DOHH2 (cell line): ENCODE measurements around the gene COL5A3.

Experiments used
- H3F3A ChIP-seq: fragments of 200-600 bp; sonication (generic), shearing (Covaris generic); 2 replicates; pipeline ENCODE4 v1.6.0; 2016; ENCODE audit warnings: antibody characterized with exemption, mild to moderate bottlenecking; ENCODE audit not compliant: control insufficient read depth, insufficient read depth
- H3K27ac ChIP-seq: fragments of 200-600 bp; sonication (generic); 2 replicates; pipeline ENCODE4 v1.5.1; 2014; ENCODE audit warnings: low read depth, mild to moderate bottlenecking, low read length, moderate library complexity
- H3K27me3 ChIP-seq: fragments of 200-600 bp; sonication (generic); 2 replicates; pipeline ENCODE4 v1.6.1; 2014; ENCODE audit warnings: mild to moderate bottlenecking, low read length, mixed read lengths; ENCODE audit not compliant: control insufficient read depth
- H3K36me3 ChIP-seq: fragments of 200-600 bp; sonication (generic); 2 replicates; pipeline ENCODE4 v1.6.1; 2014; ENCODE audit warnings: mild to moderate bottlenecking, low read length, moderate library complexity, mixed read lengths; ENCODE audit not compliant: control insufficient read depth
- H3K4me1 ChIP-seq: fragments of 200-600 bp; sonication (generic); 2 replicates; pipeline ENCODE4 v1.6.1; 2014; ENCODE audit warnings: mild to moderate bottlenecking, low read length, mixed read lengths; ENCODE audit not compliant: control insufficient read depth
- H3K4me2 ChIP-seq: fragments of 200-600 bp; sonication (generic); 2 replicates; pipeline ENCODE4 v1.6.0; 2014; ENCODE audit warnings: mild to moderate bottlenecking, low read length, moderate library complexity
- H3K4me3 ChIP-seq: fragments of 200-600 bp; sonication (generic); 2 replicates; pipeline ENCODE4 v1.5.1; 2014; ENCODE audit warnings: mild to moderate bottlenecking, low read length, mixed read lengths
- H3K79me2 ChIP-seq: fragments of 200-600 bp; sonication (generic); 2 replicates; pipeline ENCODE4 v1.6.1; 2014; ENCODE audit warnings: mild to moderate bottlenecking, low read length, mixed read lengths; ENCODE audit not compliant: control insufficient read depth
- H3K9me2 ChIP-seq: fragments of 200-600 bp; sonication (generic); replicated peaks from 2 replicates; pipeline ENCODE4 v1.6.1; 2014; ENCODE audit warnings: mild to moderate bottlenecking, low read length, mixed read lengths; ENCODE audit not compliant: control insufficient read depth
- H3K9me3 ChIP-seq: fragments of 200-600 bp; sonication (generic); 2 replicates; pipeline ENCODE4 v1.6.1; 2014; ENCODE audit warnings: antibody characterized with exemption, low read length, mixed read lengths; ENCODE audit not compliant: control insufficient read depth, insufficient read depth
- H4K20me1 ChIP-seq: fragments of 200-600 bp; sonication (generic); 2 replicates; pipeline ENCODE4 v1.6.0; 2014; ENCODE audit warnings: low read depth, mild to moderate bottlenecking, antibody characterized with exemption, low read length, moderate library complexity; ENCODE audit not compliant: control insufficient read depth, insufficient read depth
- EZH2phosphoT487 ChIP-seq: fragments of 200-600 bp; sonication (generic); IDR thresholded peaks from 2 replicates; pipeline ENCODE4 v1.6.1; 2017; ENCODE audit warnings: borderline replicate concordance, mild to moderate bottlenecking, antibody characterized with exemption, low read length, moderate library complexity, mixed read lengths
- TF ChIP-seq, protein P1 (sequence below): fragments of 200-600 bp; sonication (generic); IDR thresholded peaks from one replicate; pipeline ENCODE4 v1.5.1; 2014; ENCODE audit warnings: antibody characterized with exemption, mild to moderate bottlenecking, low read depth, low read length; ENCODE audit not compliant: poor library complexity, severe bottlenecking

Gene COL5A3

DNA sequence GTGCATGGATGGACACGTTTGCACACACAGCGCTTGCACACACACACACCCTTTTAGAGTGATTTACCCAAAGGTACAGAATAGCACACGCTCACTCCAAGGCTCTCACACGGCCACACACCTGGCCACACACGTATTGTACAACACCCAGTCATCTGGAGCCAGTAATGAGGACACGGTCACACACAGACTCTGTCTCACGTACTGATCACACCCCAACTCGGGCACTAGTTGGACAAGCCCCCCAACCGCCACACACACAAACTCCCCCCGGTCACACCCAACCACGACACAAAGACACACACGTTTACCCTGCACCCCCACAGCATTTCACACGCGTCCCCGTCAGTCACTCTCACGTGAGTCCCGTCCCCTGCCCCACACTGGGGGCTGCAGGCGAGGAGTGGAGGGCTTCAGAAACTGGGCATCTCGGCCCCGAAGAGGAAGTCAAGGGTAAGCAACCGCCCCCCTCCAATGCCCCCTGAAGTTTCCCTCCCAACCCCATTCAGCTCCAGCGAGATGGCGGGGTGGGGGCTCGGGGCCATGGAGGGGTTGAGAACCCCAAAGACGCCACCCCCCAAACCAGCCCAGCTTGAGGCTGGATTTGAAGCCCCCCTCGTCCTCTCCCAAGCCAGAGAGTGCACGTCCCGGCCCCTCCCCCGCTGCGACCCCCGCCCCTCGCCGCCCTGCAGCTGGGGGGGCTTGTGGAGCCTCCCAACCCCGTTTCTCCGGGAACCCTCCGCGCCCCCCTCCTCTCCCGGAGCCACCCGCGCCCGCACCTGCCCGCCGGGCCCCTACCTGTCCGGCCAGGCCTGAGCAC lies 74.6 kb downstream of the COL5A3 start:
- no peaks in the 10 kb centered on the region for H4K20me1 ChIP-seq
- H3K9me3 ChIP-seq: no peaks in the 10 kb centered on the region
- H3K79me2 ChIP-seq: no peaks in the 10 kb centered on the region
- peaks cover 5% of the 10 kb centered on the region; the same call in 1 of the 2 replicates for H3K4me1 ChIP-seq
- no peaks in the 10 kb centered on the region for H3K36me3 ChIP-seq
- peaks cover 17% of the 10 kb centered on the region for H3K27me3 ChIP-seq
- no peak overlapping the region for H3K4me2 ChIP-seq
- no peak overlapping the region for H3K4me3 ChIP-seq
- H3F3A ChIP-seq: no peaks in the 10 kb centered on the region
- H3K9me2 ChIP-seq: no peaks in the 10 kb centered on the region
- no peak for TF ChIP-seq EZH2phosphoT487
- TF ChIP-seq, protein P1, sequence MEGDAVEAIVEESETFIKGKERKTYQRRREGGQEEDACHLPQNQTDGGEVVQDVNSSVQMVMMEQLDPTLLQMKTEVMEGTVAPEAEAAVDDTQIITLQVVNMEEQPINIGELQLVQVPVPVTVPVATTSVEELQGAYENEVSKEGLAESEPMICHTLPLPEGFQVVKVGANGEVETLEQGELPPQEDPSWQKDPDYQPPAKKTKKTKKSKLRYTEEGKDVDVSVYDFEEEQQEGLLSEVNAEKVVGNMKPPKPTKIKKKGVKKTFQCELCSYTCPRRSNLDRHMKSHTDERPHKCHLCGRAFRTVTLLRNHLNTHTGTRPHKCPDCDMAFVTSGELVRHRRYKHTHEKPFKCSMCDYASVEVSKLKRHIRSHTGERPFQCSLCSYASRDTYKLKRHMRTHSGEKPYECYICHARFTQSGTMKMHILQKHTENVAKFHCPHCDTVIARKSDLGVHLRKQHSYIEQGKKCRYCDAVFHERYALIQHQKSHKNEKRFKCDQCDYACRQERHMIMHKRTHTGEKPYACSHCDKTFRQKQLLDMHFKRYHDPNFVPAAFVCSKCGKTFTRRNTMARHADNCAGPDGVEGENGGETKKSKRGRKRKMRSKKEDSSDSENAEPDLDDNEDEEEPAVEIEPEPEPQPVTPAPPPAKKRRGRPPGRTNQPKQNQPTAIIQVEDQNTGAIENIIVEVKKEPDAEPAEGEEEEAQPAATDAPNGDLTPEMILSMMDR: no peak
- H3K27ac ChIP-seq: no peak overlapping the region

DNA sequence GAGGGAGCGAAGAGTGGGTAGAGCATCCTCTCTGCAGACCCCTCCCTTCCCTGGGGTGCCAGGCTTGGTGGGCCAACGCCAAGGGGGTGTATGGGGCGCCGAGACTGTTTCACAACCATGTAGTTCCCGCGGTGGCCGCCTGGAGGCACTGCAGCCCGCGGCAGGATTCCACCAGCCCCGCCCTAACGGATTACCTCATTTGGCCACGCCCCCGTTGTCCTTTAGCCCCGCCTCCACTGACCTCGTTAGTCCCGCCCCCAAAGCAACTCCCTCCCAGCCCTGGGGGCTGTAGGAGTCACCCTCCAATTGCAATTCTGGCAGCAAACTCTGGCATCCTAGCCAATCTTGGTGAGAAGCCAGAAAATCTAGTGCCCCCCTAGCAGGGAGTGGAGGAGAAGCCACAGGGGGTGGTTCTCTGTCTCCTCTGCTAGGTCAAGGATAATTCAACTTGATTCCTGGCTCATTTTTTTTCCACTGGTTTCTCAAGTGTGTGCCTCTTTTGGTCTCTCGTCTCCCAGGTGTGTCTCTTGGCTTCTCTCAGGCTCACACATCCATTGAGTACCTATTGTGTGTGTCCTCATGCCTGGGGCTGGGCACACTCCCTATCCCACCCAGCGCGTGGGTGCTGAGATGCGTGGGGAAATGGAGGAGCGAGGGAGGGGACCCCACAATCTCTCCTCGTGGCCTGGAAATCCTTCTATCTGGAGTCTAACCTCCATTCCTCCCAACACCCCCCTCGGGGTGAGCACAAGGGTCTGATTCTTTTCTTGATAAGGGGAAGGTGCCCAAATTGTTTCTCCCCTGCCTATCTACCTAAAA lies 76.0 kb downstream of the COL5A3 start:
- no peaks in the 10 kb centered on the region for H3K9me2 ChIP-seq
- no peak overlapping the region for H3K4me3 ChIP-seq
- TF ChIP-seq, protein P1: peak; percentile 97
- TF ChIP-seq EZH2phosphoT487: no peak
- H3F3A ChIP-seq: no peaks in the 10 kb centered on the region
- H3K9me3 ChIP-seq: no peaks in the 10 kb centered on the region
- H3K27ac ChIP-seq: no peak overlapping the region
- H3K36me3 ChIP-seq: no peaks in the 10 kb centered on the region
- H3K4me2 ChIP-seq: no peak overlapping the region
- peaks cover 5% of the 10 kb centered on the region; the same call in 1 of the 2 replicates for H3K4me1 ChIP-seq
- no peaks in the 10 kb centered on the region for H4K20me1 ChIP-seq
- H3K27me3 ChIP-seq: peaks cover 17% of the 10 kb centered on the region
- H3K79me2 ChIP-seq: no peaks in the 10 kb centered on the region

DNA sequence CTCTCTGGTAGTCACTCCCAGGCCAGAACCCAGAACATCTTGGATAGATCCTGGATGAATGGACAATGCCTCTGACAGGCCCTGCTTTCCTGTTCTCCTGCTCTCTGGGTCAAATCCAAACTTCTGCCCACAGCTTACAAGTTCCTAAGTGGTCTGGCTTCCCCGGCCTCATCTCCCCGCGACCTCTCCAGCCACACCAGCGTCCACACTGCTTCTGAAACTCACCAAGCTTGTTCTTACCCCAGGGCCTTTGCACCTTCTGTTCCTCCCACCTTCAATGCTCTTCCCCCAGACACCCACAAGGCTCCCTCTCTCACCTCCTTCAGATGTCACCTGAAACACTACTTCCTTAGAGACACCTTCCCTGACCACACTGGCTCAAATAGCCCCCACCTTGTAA lies 77.5 kb downstream of the COL5A3 start:
- H3K9me3 ChIP-seq: no peaks in the 10 kb centered on the region
- H3K27ac ChIP-seq: no peak overlapping the region
- TF ChIP-seq EZH2phosphoT487: no peak
- TF ChIP-seq, protein P1: no peak
- H3K79me2 ChIP-seq: no peaks in the 10 kb centered on the region
- no peaks in the 10 kb centered on the region for H3K9me2 ChIP-seq
- H3K36me3 ChIP-seq: no peaks in the 10 kb centered on the region
- H3K4me1 ChIP-seq: peaks cover 5% of the 10 kb centered on the region; the same call in 1 of the 2 replicates
- H3K4me2 ChIP-seq: no peak overlapping the region
- no peaks in the 10 kb centered on the region for H3F3A ChIP-seq
- peaks cover 17% of the 10 kb centered on the region for H3K27me3 ChIP-seq
- no peak overlapping the region for H3K4me3 ChIP-seq
- no peaks in the 10 kb centered on the region for H4K20me1 ChIP-seq
